HEK293 (cell line): ENCODE data around the gene ZBTB17.

Experiments used
- CTCF ChIA-PET: fragments of 350-600 bp; formaldehyde crosslinking; extraction: SDS; loops from one replicate; lab custom pipeline; 2021; ENCODE audit warnings: antibody characterized with exemption; lab: Yijun Ruan, JAX
- POLR2A ChIA-PET: fragments of 300-600 bp; formaldehyde crosslinking; extraction: SDS; loops from one replicate; lab custom pipeline; 2020; ENCODE audit warnings: antibody characterized with exemption, inconsistent platforms; lab: Yijun Ruan, JAX
- H3K27ac ChIP-seq: fragments of 200-500 bp; sonication (Bioruptor generic); 2 replicates; pipeline ENCODE4 v1.5.1; 2014; ENCODE audit warnings: low read depth, low read length, control low read depth, inconsistent platforms; ENCODE audit errors: extremely low read depth
- H3K36me3 ChIP-seq, 2 experiments: fragments of 200-500 bp in 1 of 2; sonication (Bioruptor generic) in 1 of 2; 1 replicate in 1 of 2; 2 replicates in 1 of 2; pipeline ENCODE4 v1.5.1; 2014 to 2017; ENCODE audit warnings: inconsistent platforms in 2 of 2, low read length in 2 of 2; ENCODE audit not compliant: control insufficient read depth in 2 of 2, insufficient read depth in 1 of 2
- H3K4me1 ChIP-seq: fragments of 200-500 bp; sonication (Bioruptor generic); 2 replicates; pipeline ENCODE4 v1.5.1; 2014; ENCODE audit warnings: mild to moderate bottlenecking, low read length, inconsistent platforms; ENCODE audit not compliant: control insufficient read depth, insufficient read depth
- H3K4me3 ChIP-seq: 2 replicates; pipeline ENCODE4 v1.5.1; 2011; ENCODE audit warnings: low read depth, mild to moderate bottlenecking, control low read depth, low read length, moderate library complexity
- H3K9me3 ChIP-seq: fragments of 200-500 bp; sonication (Bioruptor generic); 2 replicates; pipeline ENCODE4 v1.5.1; 2014; ENCODE audit warnings: low read depth, low read length, inconsistent platforms; ENCODE audit not compliant: control insufficient read depth, insufficient read depth
- SP2 ChIP-seq: fragments of 450-650 bp; formaldehyde crosslinking; IDR thresholded peaks from 2 replicates; pipeline ENCODE4 v1.5.1; 2016; ENCODE audit warnings: missing biosample characterization, missing genetic modification characterization
- WT1 ChIP-seq: fragments of 450-650 bp; formaldehyde crosslinking; IDR thresholded peaks from 2 replicates; pipeline ENCODE4 v1.5.1; 2016; ENCODE audit warnings: missing biosample characterization, missing genetic modification characterization
- ZBTB48 ChIP-seq: fragments of 450-650 bp; formaldehyde crosslinking; IDR thresholded peaks from 2 replicates; pipeline ENCODE4 v1.5.1; 2016; ENCODE audit warnings: missing biosample characterization, missing genetic modification characterization
- ZEB2 ChIP-seq: fragments of 450-650 bp; formaldehyde crosslinking; IDR thresholded peaks from 2 replicates; pipeline ENCODE4 v1.5.1; 2016; ENCODE audit warnings: missing biosample characterization, missing genetic modification characterization
- ZNF138 ChIP-seq: fragments of 450-650 bp; formaldehyde crosslinking; IDR thresholded peaks from 2 replicates; pipeline ENCODE4 v1.5.1; 2016; ENCODE audit warnings: missing biosample characterization, missing genetic modification characterization, borderline replicate concordance
- ZNF174 ChIP-seq: fragments of 450-650 bp; formaldehyde crosslinking; IDR thresholded peaks from 2 replicates; pipeline ENCODE4 v1.5.0; 2017; ENCODE audit warnings: missing biosample characterization, mild to moderate bottlenecking, missing genetic modification characterization
- ZNF510 ChIP-seq: fragments of 450-650 bp; formaldehyde crosslinking; IDR thresholded peaks from 2 replicates; pipeline ENCODE4 v1.5.1; 2018; ENCODE audit warnings: mild to moderate bottlenecking, missing genetic modification characterization, missing biosample characterization; ENCODE audit not compliant: insufficient replicate concordance
- ZNF600 ChIP-seq: fragments of 450-650 bp; formaldehyde crosslinking; IDR thresholded peaks from 2 replicates; pipeline ENCODE4 v1.5.1; 2016; ENCODE audit warnings: missing biosample characterization, missing genetic modification characterization
- TF ChIP-seq, protein P1 (sequence below): fragments of 450-650 bp; formaldehyde crosslinking; IDR thresholded peaks from 2 replicates; pipeline ENCODE4 v1.5.1; 2017; ENCODE audit warnings: missing biosample characterization, missing genetic modification characterization
- TF ChIP-seq, protein P2 (sequence below): fragments of 450-650 bp; formaldehyde crosslinking; IDR thresholded peaks from 2 replicates; pipeline ENCODE4 v1.5.1; 2016; ENCODE audit warnings: missing biosample characterization, missing genetic modification characterization, low read depth
- TF ChIP-seq, protein P3 (sequence below): fragments of 450-650 bp; formaldehyde crosslinking; IDR thresholded peaks from 2 replicates; pipeline ENCODE4 v1.5.1; 2016; ENCODE audit warnings: missing biosample characterization, missing genetic modification characterization
- TF ChIP-seq, protein P4 (sequence below): fragments of 450-650 bp; formaldehyde crosslinking; IDR thresholded peaks from 2 replicates; pipeline ENCODE4 v1.5.1; 2017; ENCODE audit warnings: missing biosample characterization, missing genetic modification characterization
- TF ChIP-seq, protein P5 (sequence below): fragments of 450-650 bp; formaldehyde crosslinking; IDR thresholded peaks from 2 replicates; pipeline ENCODE4 v1.5.1; 2016; ENCODE audit warnings: missing biosample characterization, missing genetic modification characterization

The ZBTB17 gene

DNA sequence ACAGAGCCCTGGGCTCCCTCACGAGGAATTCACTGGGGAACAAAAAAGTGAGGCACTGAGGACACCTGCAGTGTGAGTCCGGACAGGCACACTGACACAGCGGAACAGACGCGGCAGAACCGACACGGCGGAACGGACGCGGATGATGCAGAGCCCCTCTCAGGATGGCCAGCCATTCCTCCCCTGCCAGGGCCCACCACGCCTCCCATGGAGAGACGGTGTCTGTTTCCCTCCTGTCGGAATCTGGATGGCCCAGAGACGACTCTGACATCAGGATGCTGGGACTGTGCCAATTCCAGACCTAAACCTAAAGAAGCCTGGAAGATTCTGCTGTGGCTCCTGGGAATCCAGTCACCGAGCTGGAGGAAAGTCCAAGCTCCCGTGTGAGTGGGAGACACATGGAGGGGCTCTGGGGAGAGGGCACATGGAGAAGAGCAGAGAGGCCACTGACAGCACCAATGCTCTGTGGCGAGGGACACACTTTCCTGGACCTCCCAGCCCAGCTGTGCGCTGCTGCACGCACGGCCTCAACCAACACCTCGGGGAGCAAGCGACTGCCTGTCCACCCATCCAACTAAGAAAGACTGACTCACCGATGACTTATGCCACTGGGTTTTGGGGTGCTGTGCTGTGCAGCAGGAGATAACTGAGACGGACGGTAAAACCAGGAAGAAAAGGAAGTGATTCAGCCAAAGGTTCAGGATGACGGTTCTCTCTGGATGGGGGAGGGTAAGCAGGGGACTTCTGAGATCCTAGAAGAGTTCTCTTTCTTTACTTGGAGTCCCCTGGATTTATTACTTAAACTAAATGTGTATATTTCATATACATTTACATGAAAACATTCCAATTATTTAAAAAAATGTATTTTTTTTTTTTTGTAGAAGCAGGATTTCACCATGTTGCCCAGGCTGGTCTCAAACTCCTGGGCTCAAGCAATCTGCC, 23.3 kb downstream of the ZBTB17 start (continued):
- TF ChIP-seq, protein P1, sequence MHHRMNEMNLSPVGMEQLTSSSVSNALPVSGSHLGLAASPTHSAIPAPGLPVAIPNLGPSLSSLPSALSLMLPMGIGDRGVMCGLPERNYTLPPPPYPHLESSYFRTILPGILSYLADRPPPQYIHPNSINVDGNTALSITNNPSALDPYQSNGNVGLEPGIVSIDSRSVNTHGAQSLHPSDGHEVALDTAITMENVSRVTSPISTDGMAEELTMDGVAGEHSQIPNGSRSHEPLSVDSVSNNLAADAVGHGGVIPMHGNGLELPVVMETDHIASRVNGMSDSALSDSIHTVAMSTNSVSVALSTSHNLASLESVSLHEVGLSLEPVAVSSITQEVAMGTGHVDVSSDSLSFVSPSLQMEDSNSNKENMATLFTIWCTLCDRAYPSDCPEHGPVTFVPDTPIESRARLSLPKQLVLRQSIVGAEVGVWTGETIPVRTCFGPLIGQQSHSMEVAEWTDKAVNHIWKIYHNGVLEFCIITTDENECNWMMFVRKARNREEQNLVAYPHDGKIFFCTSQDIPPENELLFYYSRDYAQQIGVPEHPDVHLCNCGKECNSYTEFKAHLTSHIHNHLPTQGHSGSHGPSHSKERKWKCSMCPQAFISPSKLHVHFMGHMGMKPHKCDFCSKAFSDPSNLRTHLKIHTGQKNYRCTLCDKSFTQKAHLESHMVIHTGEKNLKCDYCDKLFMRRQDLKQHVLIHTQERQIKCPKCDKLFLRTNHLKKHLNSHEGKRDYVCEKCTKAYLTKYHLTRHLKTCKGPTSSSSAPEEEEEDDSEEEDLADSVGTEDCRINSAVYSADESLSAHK (tag by site-specific recombination) = no peak
- TF ChIP-seq WT1 (tag by site-specific recombination) = no peak
- TF ChIP-seq, protein P2, sequence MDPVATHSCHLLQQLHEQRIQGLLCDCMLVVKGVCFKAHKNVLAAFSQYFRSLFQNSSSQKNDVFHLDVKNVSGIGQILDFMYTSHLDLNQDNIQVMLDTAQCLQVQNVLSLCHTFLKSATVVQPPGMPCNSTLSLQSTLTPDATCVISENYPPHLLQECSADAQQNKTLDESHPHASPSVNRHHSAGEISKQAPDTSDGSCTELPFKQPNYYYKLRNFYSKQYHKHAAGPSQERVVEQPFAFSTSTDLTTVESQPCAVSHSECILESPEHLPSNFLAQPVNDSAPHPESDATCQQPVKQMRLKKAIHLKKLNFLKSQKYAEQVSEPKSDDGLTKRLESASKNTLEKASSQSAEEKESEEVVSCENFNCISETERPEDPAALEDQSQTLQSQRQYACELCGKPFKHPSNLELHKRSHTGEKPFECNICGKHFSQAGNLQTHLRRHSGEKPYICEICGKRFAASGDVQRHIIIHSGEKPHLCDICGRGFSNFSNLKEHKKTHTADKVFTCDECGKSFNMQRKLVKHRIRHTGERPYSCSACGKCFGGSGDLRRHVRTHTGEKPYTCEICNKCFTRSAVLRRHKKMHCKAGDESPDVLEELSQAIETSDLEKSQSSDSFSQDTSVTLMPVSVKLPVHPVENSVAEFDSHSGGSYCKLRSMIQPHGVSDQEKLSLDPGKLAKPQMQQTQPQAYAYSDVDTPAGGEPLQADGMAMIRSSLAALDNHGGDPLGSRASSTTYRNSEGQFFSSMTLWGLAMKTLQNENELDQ = no peak
- TF ChIP-seq ZEB2 (tag by site-specific recombination) = no peak
- TF ChIP-seq, protein P3, sequence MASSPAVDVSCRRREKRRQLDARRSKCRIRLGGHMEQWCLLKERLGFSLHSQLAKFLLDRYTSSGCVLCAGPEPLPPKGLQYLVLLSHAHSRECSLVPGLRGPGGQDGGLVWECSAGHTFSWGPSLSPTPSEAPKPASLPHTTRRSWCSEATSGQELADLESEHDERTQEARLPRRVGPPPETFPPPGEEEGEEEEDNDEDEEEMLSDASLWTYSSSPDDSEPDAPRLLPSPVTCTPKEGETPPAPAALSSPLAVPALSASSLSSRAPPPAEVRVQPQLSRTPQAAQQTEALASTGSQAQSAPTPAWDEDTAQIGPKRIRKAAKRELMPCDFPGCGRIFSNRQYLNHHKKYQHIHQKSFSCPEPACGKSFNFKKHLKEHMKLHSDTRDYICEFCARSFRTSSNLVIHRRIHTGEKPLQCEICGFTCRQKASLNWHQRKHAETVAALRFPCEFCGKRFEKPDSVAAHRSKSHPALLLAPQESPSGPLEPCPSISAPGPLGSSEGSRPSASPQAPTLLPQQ (tag by site-specific recombination) = peak; percentile 59
- peak; percentile 94 for TF ChIP-seq ZNF600
- TF ChIP-seq ZBTB48 (tag by site-specific recombination) = no peak

DNA sequence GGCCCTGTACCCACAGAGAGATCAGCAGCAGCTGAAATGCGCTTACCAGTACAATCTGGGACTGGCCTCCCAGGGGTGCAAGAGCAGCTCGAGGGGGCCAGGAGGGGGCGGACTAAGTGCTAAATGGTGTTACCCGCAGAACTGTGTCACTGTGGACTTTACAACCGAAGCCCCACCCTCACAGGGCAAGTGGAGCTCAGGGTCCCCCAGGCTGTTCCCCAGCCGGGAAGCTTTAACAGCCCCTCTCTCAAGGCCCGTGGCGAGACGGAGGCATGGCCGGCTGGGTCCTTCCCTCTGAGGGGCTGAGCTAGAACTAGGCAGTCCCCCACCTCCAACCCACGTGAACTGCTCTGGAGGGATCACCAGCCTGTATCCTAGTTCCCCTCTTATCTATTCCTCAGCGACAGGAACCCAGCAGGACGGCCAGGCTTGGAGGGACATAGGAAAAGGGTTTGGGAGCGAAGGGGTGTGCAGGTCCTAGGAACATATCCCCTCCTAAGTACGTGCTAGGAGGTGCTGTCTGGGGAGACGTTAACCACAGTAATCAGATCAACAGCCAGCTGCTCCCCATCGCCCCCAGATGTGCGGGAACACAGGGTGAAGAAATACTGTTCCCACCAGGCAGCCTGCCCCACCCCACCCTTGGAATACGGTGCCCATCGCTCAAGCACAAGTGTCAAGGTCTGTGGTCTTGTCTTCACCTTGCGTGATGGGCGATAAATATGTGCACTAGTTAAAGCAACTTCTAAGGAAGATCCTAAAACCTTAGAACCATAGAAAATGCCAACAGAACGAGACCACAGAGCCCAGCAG, 24.4 kb downstream of the ZBTB17 start:
- no peak overlapping the region for H3K4me3 ChIP-seq
- peaks cover 0 to 63% of the 10 kb centered on the region in 2 experiments; a peak in 2 of 3 replicates for H3K36me3 ChIP-seq
- TF ChIP-seq ZNF510 (tag by site-specific recombination) (no peak), ZNF138 (tag by site-specific recombination) (no peak), ZNF174 (tag by site-specific recombination) (no peak), SP2 (0 out of 2 replicates have a peak, but pooled peaks have one; percentile 16)
- TF ChIP-seq, protein P4, sequence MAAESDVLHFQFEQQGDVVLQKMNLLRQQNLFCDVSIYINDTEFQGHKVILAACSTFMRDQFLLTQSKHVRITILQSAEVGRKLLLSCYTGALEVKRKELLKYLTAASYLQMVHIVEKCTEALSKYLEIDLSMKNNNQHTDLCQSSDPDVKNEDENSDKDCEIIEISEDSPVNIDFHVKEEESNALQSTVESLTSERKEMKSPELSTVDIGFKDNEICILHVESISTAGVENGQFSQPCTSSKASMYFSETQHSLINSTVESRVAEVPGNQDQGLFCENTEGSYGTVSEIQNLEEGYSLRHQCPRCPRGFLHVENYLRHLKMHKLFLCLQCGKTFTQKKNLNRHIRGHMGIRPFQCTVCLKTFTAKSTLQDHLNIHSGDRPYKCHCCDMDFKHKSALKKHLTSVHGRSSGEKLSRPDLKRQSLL (tag by site-specific recombination) = no peak
- TF ChIP-seq, protein P5, sequence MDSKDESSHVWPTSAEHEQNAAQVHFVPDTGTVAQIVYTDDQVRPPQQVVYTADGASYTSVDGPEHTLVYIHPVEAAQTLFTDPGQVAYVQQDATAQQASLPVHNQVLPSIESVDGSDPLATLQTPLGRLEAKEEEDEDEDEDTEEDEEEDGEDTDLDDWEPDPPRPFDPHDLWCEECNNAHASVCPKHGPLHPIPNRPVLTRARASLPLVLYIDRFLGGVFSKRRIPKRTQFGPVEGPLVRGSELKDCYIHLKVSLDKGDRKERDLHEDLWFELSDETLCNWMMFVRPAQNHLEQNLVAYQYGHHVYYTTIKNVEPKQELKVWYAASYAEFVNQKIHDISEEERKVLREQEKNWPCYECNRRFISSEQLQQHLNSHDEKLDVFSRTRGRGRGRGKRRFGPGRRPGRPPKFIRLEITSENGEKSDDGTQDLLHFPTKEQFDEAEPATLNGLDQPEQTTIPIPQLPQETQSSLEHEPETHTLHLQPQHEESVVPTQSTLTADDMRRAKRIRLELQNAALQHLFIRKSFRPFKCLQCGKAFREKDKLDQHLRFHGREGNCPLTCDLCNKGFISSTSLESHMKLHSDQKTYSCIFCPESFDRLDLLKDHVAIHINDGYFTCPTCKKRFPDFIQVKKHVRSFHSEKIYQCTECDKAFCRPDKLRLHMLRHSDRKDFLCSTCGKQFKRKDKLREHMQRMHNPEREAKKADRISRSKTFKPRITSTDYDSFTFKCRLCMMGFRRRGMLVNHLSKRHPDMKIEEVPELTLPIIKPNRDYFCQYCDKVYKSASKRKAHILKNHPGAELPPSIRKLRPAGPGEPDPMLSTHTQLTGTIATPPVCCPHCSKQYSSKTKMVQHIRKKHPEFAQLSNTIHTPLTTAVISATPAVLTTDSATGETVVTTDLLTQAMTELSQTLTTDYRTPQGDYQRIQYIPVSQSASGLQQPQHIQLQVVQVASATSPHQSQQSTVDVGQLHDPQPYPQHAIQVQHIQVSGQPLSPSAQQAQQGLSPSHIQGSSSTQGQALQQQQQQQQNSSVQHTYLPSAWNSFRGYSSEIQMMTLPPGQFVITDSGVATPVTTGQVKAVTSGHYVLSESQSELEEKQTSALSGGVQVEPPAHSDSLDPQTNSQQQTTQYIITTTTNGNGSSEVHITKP (tag by site-specific recombination) = peak; percentile 43
- H3K4me1 ChIP-seq = peaks cover 12% of the 10 kb centered on the region
- CTCF ChIA-PET = interaction anchor here (0.7 to 3.1 kb wide), 8 partner anchors 9 to 160 kb away, joined by 3 to 19 read pairs (median 3); no protein-coding TSS in a partner anchor
- H3K27ac ChIP-seq = no peak overlapping the region
- H3K9me3 ChIP-seq = no peaks in the 10 kb centered on the region
- POLR2A ChIA-PET = interaction anchor here (0.6 to 2.2 kb wide), 3 partner anchors 24 to 118 kb away, joined by 3 to 6 read pairs (median 3); partner anchors contain the start of gene ZBTB17
